Thoracic aorta (tissue), 2 donors: ENCODE data around the gene TNIP3. TPM values are rescaled to one million over a fixed set of nuclear protein-coding genes. Genes with fewer than 3 reads are reported as not detected.

ENCODE experiments used
- ATAC-seq: fragments of 150-250 bp; one replicate; pipeline ENCODE4 v1.8.0; 2017; ENCODE audit warnings: low read depth; ENCODE audit not compliant: insufficient number of reproducible peaks, low FRiP score
- DNase-seq: peaks from one replicate; pipeline ENCODE4 v3.0.0-alpha.2; 2020; ENCODE audit warnings: low spot score
- H3K27ac ChIP-seq, 2 donors: fragments of 200-600 bp; sonication (generic); 1 replicate in 1 of 2; 2 replicates in 1 of 2; pipeline ENCODE4 v1.5.1; 2016; ENCODE audit warnings: mild to moderate bottlenecking in 2 of 2, moderate library complexity in 2 of 2
- H3K27me3 ChIP-seq: fragments of 200-600 bp; sonication (generic); replicated peaks from 2 replicates; pipeline ENCODE4 v1.6.0; 2016; ENCODE audit warnings: mild to moderate bottlenecking; ENCODE audit not compliant: insufficient read depth
- H3K36me3 ChIP-seq: fragments of 200-600 bp; sonication (generic); one replicate; pipeline ENCODE4 v1.5.1; 2016
- H3K4me1 ChIP-seq, 2 donors: fragments of 200-600 bp; sonication (generic); 1 replicate in 1 of 2; 2 replicates in 1 of 2; pipeline versions ENCODE4 v1.5.1 to v1.6.0; 2016; ENCODE audit warnings: low read depth in 2 of 2, mild to moderate bottlenecking in 1 of 2; ENCODE audit not compliant: control insufficient read depth in 1 of 2
- H3K4me3 ChIP-seq: fragments of 200-600 bp; sonication (generic); 2 replicates; pipeline ENCODE4 v1.5.1; 2016; ENCODE audit warnings: mild to moderate bottlenecking
- H3K9me3 ChIP-seq: fragments of 200-600 bp; sonication (generic); 2 replicates; pipeline ENCODE4 v1.5.1; 2016
- CTCF ChIP-seq: fragments of 200-600 bp; sonication (generic); IDR thresholded peaks from one replicate; pipeline ENCODE4 v1.5.1; 2019; ENCODE audit warnings: antibody characterized with exemption
- total RNA-seq, 2 donors: library from RNA; depleted of rRNA; stranded (reverse); fragments of >200 nt; gene quantifications; one replicate each; pipeline versions ENCODE4 v1.1.0 to v1.2.3, GENCODE V29; 2016

Gene TNIP3
- total RNA-seq, 2 donors from 2014 or later: 1.1 TPM; not detected in 1

GRCh38 chr4:121139533-121140222 is 24.4 kb downstream of the TNIP3 start:
- Histone ChIP-seq H3K4me3 (no peak overlapping the region), H3K36me3 (no peaks in the 10 kb centered on the region), H3K27me3 (no peaks in the 10 kb centered on the region), H3K9me3 (no peaks in the 10 kb centered on the region), H3K27ac (no peak overlapping the region), H3K4me1 (no peaks in the 10 kb centered on the region)
- DNase-seq: no peak
- no peak for ATAC-seq
- no peak for TF ChIP-seq CTCF

GRCh38 chr4:121138039-121138825 is 25.9 kb downstream of the TNIP3 start:
- no peaks in the 10 kb centered on the region for H3K4me1 ChIP-seq
- ATAC-seq (no peak), DNase-seq (no peak)
- H3K27me3 ChIP-seq: no peaks in the 10 kb centered on the region
- no peaks in the 10 kb centered on the region for H3K9me3 ChIP-seq
- no peak for TF ChIP-seq CTCF
- H3K27ac ChIP-seq: no peak overlapping the region
- no peak overlapping the region for H3K4me3 ChIP-seq
- no peaks in the 10 kb centered on the region for H3K36me3 ChIP-seq

GRCh38 chr4:121130326-121130660 is 33.8 kb downstream of the TNIP3 start:
- no peak for DNase-seq

GRCh38 chr4:121129606-121130325 is 34.4 kb downstream of the TNIP3 start:
- no peaks in the 10 kb centered on the region for H3K4me1 ChIP-seq
- no peak overlapping the region for H3K4me3 ChIP-seq
- TF ChIP-seq CTCF: no peak
- DNase-seq (no peak), ATAC-seq (no peak)
- no peaks in the 10 kb centered on the region for H3K27me3 ChIP-seq
- no peak overlapping the region for H3K27ac ChIP-seq
- no peaks in the 10 kb centered on the region for H3K36me3 ChIP-seq
- H3K9me3 ChIP-seq: no peaks in the 10 kb centered on the region

More at GRCh38 chr4:121130326-121130660, 33.8 kb downstream of the TNIP3 start:
- no peak for TF ChIP-seq CTCF
- ATAC-seq: no peak
- no peaks in the 10 kb centered on the region for H3K27me3 ChIP-seq
- no peaks in the 10 kb centered on the region for H3K36me3 ChIP-seq
- no peaks in the 10 kb centered on the region for H3K4me1 ChIP-seq
- H3K9me3 ChIP-seq: no peaks in the 10 kb centered on the region
- H3K4me3 ChIP-seq: no peak overlapping the region
- H3K27ac ChIP-seq: no peak overlapping the region

GRCh38 chr4:121127100-121127499 is 37.0 kb downstream of the TNIP3 start:
- no peak for ATAC-seq
- no peaks in the 10 kb centered on the region for H3K9me3 ChIP-seq
- no peak for DNase-seq
- H3K27me3 ChIP-seq: no peaks in the 10 kb centered on the region
- no peak for TF ChIP-seq CTCF
- no peaks in the 10 kb centered on the region for H3K36me3 ChIP-seq
- H3K27ac ChIP-seq: no peak overlapping the region
- no peak overlapping the region for H3K4me3 ChIP-seq
- no peaks in the 10 kb centered on the region for H3K4me1 ChIP-seq
